Vagina (tissue), 2 donors: Measurements from ENCODE around the gene CYP3A7.
"Not testable (repeated sequence)": the region's sequence is repeated elsewhere in the genome, so short reads cannot be mapped to it uniquely, and the experiment has no call there.

Source experiments
- CTCF ChIP-seq, 3 experiments: fragments of 450-650 bp in 2 of 3; fragments of 200-600 bp in 1 of 3; sonication (generic) in 1 of 3; IDR thresholded peaks; one replicate each; pipeline ENCODE4 v1.5.1; 2017 to 2019; ENCODE audit warnings: antibody characterized with exemption in 3 of 3, mild to moderate bottlenecking in 2 of 3, moderate library complexity in 2 of 3
- POLR2AphosphoS5 ChIP-seq, 2 donors: sonication (generic); formaldehyde crosslinking; IDR thresholded peaks; one replicate each; pipeline ENCODE4 v1.9.0; 2017; ENCODE audit warnings: antibody characterized with exemption in 2 of 2, mild to moderate bottlenecking in 2 of 2, low read depth in 1 of 2; ENCODE audit not compliant: insufficient read depth in 1 of 2

- not testable (repeated sequence) for TF ChIP-seq CTCF (IDR thresholded peaks at IDR 0.05); POLR2AphosphoS5 (IDR thresholded peaks at IDR 0.05; ENCODE audit: insufficient read depth in 1 of 2, low read depth in 1 of 2)
Observed at GRCh38 chr7:99751322-99752052, 16.5 kb upstream of the CYP3A7 start.
